Activated CD4-positive, alpha-beta T cell treated with anti-CD3 and anti-CD28 coated beads for 36 hours (primary cell): ENCODE measurements around the gene IFIH1. TPM values are rescaled to one million over a fixed set of nuclear protein-coding genes. Genes with fewer than 3 reads are reported as not detected.

ENCODE experiments used
- ATAC-seq: fragments of 200-7000 bp; cut with Tn5 transposase; one replicate; pipeline ENCODE4 v1.10.0; 2021; ENCODE audit warnings: mild to moderate bottlenecking, moderate library complexity
- CTCF ChIA-PET: fragments of 350-600 bp; sonication (Branson Sonifier 250); formaldehyde crosslinking; loops from one replicate; lab custom pipeline; 2021; ENCODE audit warnings: antibody characterized with exemption; lab: Charles Lee
- POLR2A ChIA-PET: fragments of 350-600 bp; sonication (Branson Sonifier 250); formaldehyde crosslinking; loops from one replicate; lab custom pipeline; 2021; ENCODE audit warnings: antibody characterized with exemption, inconsistent platforms; lab: Charles Lee
- DNase-seq: peaks from one replicate; pipeline ENCODE4 v3.0.0-alpha.2; 2020
- H3K27ac Mint-ChIP-seq: one replicate; pipeline ENCODE4 v1.8.0; 2021; ENCODE audit warnings: mixed read lengths
- H3K27me3 Mint-ChIP-seq: one replicate; pipeline ENCODE4 v1.8.0; 2021; ENCODE audit warnings: mixed read lengths
- H3K36me3 Mint-ChIP-seq: one replicate; pipeline ENCODE4 v1.8.0; 2021; ENCODE audit warnings: low read depth, mixed read lengths
- H3K4me1 Mint-ChIP-seq: one replicate; pipeline ENCODE4 v1.8.0; 2021; ENCODE audit warnings: mixed read lengths
- H3K4me3 Mint-ChIP-seq: one replicate; pipeline ENCODE4 v1.8.0; 2021; ENCODE audit warnings: mild to moderate bottlenecking, moderate library complexity, mixed read lengths
- H3K9me3 Mint-ChIP-seq: one replicate; pipeline ENCODE4 v1.8.0; 2021; ENCODE audit warnings: low read depth, mixed read lengths
- intact Hi-C, 2 experiments: fragments of 100-400 bp; cut with DNase I in 1 of 2; cut with micrococcal nuclease in 1 of 2; formaldehyde crosslinking; loops; one replicate each; pipeline versions ENCODE4 v1.14.2 to v1.15.1; 2022 to 2024; cut with DNase I, micrococcal nuclease
- total RNA-seq, 2 experiments: library from RNA; stranded (reverse); gene quantifications; one replicate each; pipeline ENCODE4 v1.2.3, GENCODE V29; 2021

IFIH1 gene
- total RNA-seq, 2 experiments from 2014 or later, result 36.8 to 42.3 TPM

GRCh38 chr2:162257425-162257824 lies 61.1 kb downstream of the IFIH1 start:
- intact Hi-C loops, result no loop called here
- H3K27ac Mint-ChIP-seq, result no peak overlapping the region
- no peak overlapping the region for H3K4me3 Mint-ChIP-seq
- ATAC-seq, result no peak
- ChIA-PET POLR2A (no interaction called here), CTCF (interaction anchor here (0.6 to 1.9 kb wide), 4 partner anchors 32 to 686 kb away, joined by 3 to 4 read pairs (median 3); no protein-coding TSS in a partner anchor)
- H3K27me3 Mint-ChIP-seq, result peaks cover 2% of the 10 kb centered on the region
- peaks cover 11% of the 10 kb centered on the region for H3K4me1 Mint-ChIP-seq
- no peaks in the 10 kb centered on the region for H3K36me3 Mint-ChIP-seq
- no peaks in the 10 kb centered on the region for H3K9me3 Mint-ChIP-seq
- DNase-seq, result no peak

GRCh38 chr2:162256591-162256991 lies 61.9 kb downstream of the IFIH1 start:
- H3K36me3 Mint-ChIP-seq, result no peaks in the 10 kb centered on the region
- no peaks in the 10 kb centered on the region for H3K9me3 Mint-ChIP-seq
- peaks cover 2% of the 10 kb centered on the region for H3K27me3 Mint-ChIP-seq
- no peak overlapping the region for H3K27ac Mint-ChIP-seq
- ChIA-PET CTCF (interaction anchor here (0.8 kb wide), 1 partner anchor 42 kb away, joined by 3 read pairs; no protein-coding TSS in a partner anchor), POLR2A (no interaction called here)
- DNase-seq (no peak), ATAC-seq (no peak)
- H3K4me1 Mint-ChIP-seq, result peaks cover 7% of the 10 kb centered on the region
- intact Hi-C loops, result no loop called here
- H3K4me3 Mint-ChIP-seq, result no peak overlapping the region

GRCh38 chr2:162254236-162254871 lies 64.1 kb downstream of the IFIH1 start:
- ChIA-PET POLR2A (no interaction called here), CTCF (no interaction called here)
- no peaks in the 10 kb centered on the region for H3K9me3 Mint-ChIP-seq
- intact Hi-C loops, result no loop called here
- no peaks in the 10 kb centered on the region for H3K4me1 Mint-ChIP-seq
- DNase-seq (no peak), ATAC-seq (no peak)
- no peak overlapping the region for H3K27ac Mint-ChIP-seq
- no peaks in the 10 kb centered on the region for H3K36me3 Mint-ChIP-seq
- no peak overlapping the region for H3K4me3 Mint-ChIP-seq
- peaks cover 2% of the 10 kb centered on the region for H3K27me3 Mint-ChIP-seq

GRCh38 chr2:162253435-162253834 lies 65.0 kb downstream of the IFIH1 start:
- no peaks in the 10 kb centered on the region for H3K36me3 Mint-ChIP-seq
- intact Hi-C loops, result no loop called here
- POLR2A ChIA-PET, result no interaction called here
- no peaks in the 10 kb centered on the region for H3K9me3 Mint-ChIP-seq
- no peaks in the 10 kb centered on the region for H3K4me1 Mint-ChIP-seq
- DNase-seq, result no peak
- CTCF ChIA-PET, result interaction anchor here (0.7 to 1.2 kb wide), 5 partner anchors 9 to 222 kb away, joined by 3 to 4 read pairs (median 3); no protein-coding TSS in a partner anchor
- H3K4me3 Mint-ChIP-seq, result no peak overlapping the region
- no peak overlapping the region for H3K27ac Mint-ChIP-seq
- ATAC-seq, result no peak
- H3K27me3 Mint-ChIP-seq, result peaks cover 2% of the 10 kb centered on the region

GRCh38 chr2:162252153-162252552 lies 66.3 kb downstream of the IFIH1 start:
- H3K27me3 Mint-ChIP-seq, result peaks cover 2% of the 10 kb centered on the region
- intact Hi-C loops, result no loop called here
- H3K4me3 Mint-ChIP-seq, result no peak overlapping the region
- H3K9me3 Mint-ChIP-seq, result no peaks in the 10 kb centered on the region
- H3K36me3 Mint-ChIP-seq, result no peaks in the 10 kb centered on the region
- H3K4me1 Mint-ChIP-seq, result no peaks in the 10 kb centered on the region
- no peak overlapping the region for H3K27ac Mint-ChIP-seq
- DNase-seq, result no peak
- CTCF ChIA-PET, result interaction anchor here (1.0 to 1.2 kb wide), 3 partner anchors 46 to 50 kb away, joined by 3 read pairs; no protein-coding TSS in a partner anchor
- no peak for ATAC-seq
- POLR2A ChIA-PET, result no interaction called here

- no peak overlapping the region for H3K4me3 Mint-ChIP-seq
- ATAC-seq, result no peak
- no peak overlapping the region for H3K27ac Mint-ChIP-seq
- peaks cover 15% of the 10 kb centered on the region for H3K27me3 Mint-ChIP-seq
- no peaks in the 10 kb centered on the region for H3K4me1 Mint-ChIP-seq
- CTCF ChIA-PET, result interaction anchor here (1.0 to 1.6 kb wide), 2 partner anchors 25 to 55 kb away, joined by 3 to 7 read pairs; no protein-coding TSS in a partner anchor
- POLR2A ChIA-PET, result no interaction called here
- H3K36me3 Mint-ChIP-seq, result no peaks in the 10 kb centered on the region
- DNase-seq, result no peak
- no peaks in the 10 kb centered on the region for H3K9me3 Mint-ChIP-seq
- intact Hi-C loops, result no loop called here
Measured at GRCh38 chr2:162245781-162246180, 72.7 kb downstream of the IFIH1 start.

GRCh38 chr2:162245061-162245460 lies 73.4 kb downstream of the IFIH1 start:
- H3K4me3 Mint-ChIP-seq, result no peak overlapping the region
- H3K27me3 Mint-ChIP-seq, result peaks cover 21% of the 10 kb centered on the region
- intact Hi-C loops, result no loop called here
- H3K27ac Mint-ChIP-seq, result no peak overlapping the region
- H3K36me3 Mint-ChIP-seq, result no peaks in the 10 kb centered on the region
- H3K9me3 Mint-ChIP-seq, result no peaks in the 10 kb centered on the region
- H3K4me1 Mint-ChIP-seq, result no peaks in the 10 kb centered on the region
- ChIA-PET POLR2A (no interaction called here), CTCF (interaction anchor here (1.0 kb wide), 1 partner anchor 56 kb away, joined by 3 read pairs; no protein-coding TSS in a partner anchor)
- ATAC-seq (no peak), DNase-seq (no peak)

- Mint-ChIP-seq H3K4me3 (no peak overlapping the region), H3K9me3 (no peaks in the 10 kb centered on the region), H3K36me3 (no peaks in the 10 kb centered on the region), H3K27ac (no peak overlapping the region), H3K27me3 (peaks cover 24% of the 10 kb centered on the region), H3K4me1 (no peaks in the 10 kb centered on the region)
- CTCF ChIA-PET, result no interaction called here
- intact Hi-C loops, result no loop called here
- POLR2A ChIA-PET, result no interaction called here
- DNase-seq, result no peak
- ATAC-seq, result no peak
Measured at GRCh38 chr2:162244541-162245031, 73.9 kb downstream of the IFIH1 start.

GRCh38 chr2:162243715-162244114 lies 74.8 kb downstream of the IFIH1 start:
- POLR2A ChIA-PET, result no interaction called here
- Mint-ChIP-seq H3K4me1 (no peaks in the 10 kb centered on the region), H3K4me3 (no peak overlapping the region), H3K27me3 (peaks cover 26% of the 10 kb centered on the region), H3K9me3 (no peaks in the 10 kb centered on the region), H3K36me3 (no peaks in the 10 kb centered on the region), H3K27ac (no peak overlapping the region)
- DNase-seq (no peak), ATAC-seq (no peak)
- intact Hi-C loops, result no loop called here
- CTCF ChIA-PET, result interaction anchor here (0.8 to 1.5 kb wide), 3 partner anchors 22 to 24 kb away, joined by 3 to 5 read pairs (median 3); no protein-coding TSS in a partner anchor

- peaks cover 26% of the 10 kb centered on the region for H3K27me3 Mint-ChIP-seq
- H3K36me3 Mint-ChIP-seq, result no peaks in the 10 kb centered on the region
- CTCF ChIA-PET, result interaction anchor here (0.8 to 4.4 kb wide), 4 partner anchors 22 to 54 kb away, joined by 3 to 19 read pairs (median 4); no protein-coding TSS in a partner anchor
- DNase-seq, result no peak
- H3K9me3 Mint-ChIP-seq, result no peaks in the 10 kb centered on the region
- POLR2A ChIA-PET, result no interaction called here
- ATAC-seq, result no peak
- intact Hi-C loops, result no loop called here
- no peak within 1 kb of the TSS for H3K27ac Mint-ChIP-seq
- no peak within 1 kb of the TSS for H3K4me3 Mint-ChIP-seq
- no peaks in the 10 kb centered on the region for H3K4me1 Mint-ChIP-seq
Measured at GRCh38 chr2:162243294-162243693, 75.2 kb downstream of the IFIH1 start, which contains the start of gene FAP. Gene FAP, minus strand, starts transcription at chr2:162243445. Its CDS starts 118 bp downstream, at chr2:162243327.

- Mint-ChIP-seq H3K27ac (no peak overlapping the region), H3K27me3 (peaks cover 26% of the 10 kb centered on the region), H3K9me3 (no peaks in the 10 kb centered on the region), H3K4me3 (no peak overlapping the region), H3K4me1 (no peaks in the 10 kb centered on the region), H3K36me3 (no peaks in the 10 kb centered on the region)
- ChIA-PET POLR2A (no interaction called here), CTCF (interaction anchor here (0.6 to 4.4 kb wide), 7 partner anchors 21 to 59 kb away, joined by 3 to 19 read pairs (median 3); no protein-coding TSS in a partner anchor)
- DNase-seq, result no peak
- ATAC-seq, result no peak
- intact Hi-C loops, result no loop called here
Measured at GRCh38 chr2:162242586-162243280, 75.8 kb downstream of the IFIH1 start.
